ENCODE data around the gene AIMP2.

DNA sequence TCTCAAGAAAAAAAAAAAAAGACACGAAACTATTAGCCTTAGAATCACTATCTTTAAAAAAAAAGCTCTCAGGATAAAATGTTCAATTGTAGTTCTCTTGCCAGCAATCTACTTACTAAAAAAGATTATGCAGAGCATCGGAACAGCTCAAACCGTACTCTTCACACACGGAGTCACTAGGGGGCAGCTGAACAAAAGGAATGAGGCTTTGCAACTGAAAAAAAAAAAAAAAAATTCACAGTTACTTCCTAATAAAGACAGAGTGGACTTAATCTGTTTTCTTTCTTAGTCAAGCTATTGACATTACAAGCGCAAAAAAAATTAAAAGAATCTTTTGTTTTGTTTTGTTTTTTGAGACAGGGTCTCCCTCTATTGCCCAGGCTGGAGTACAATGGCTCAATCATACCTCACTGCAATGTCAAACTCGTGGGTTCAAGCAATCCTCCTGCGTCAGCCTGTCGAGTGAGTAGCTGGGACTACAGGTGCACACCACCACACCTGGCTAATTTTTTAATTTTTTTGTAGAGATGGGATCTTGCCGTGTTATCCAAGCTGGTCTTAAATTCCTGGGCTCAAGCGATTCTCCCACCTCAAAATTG, 11.8 kb upstream of the AIMP2 start:
- no peak for TF ChIP-seq EZH2 (IDR thresholded peaks at IDR 0.05; ENCODE audit: borderline replicate concordance, low read depth, low read length, severe bottlenecking)
- TF ChIP-seq CTCF (IDR thresholded peaks at IDR 0.05; ENCODE audit: extremely low read depth in 1 of 2, insufficient read depth in 1 of 2, low read depth in 1 of 2, low read length in 2 of 2) = peak; percentile 30 to 53
- no peak for TF ChIP-seq POLR2A (IDR thresholded peaks at IDR 0.05; ENCODE audit: low read depth, low read length)
- no peak for TF ChIP-seq POLR2AphosphoS5 (IDR thresholded peaks at IDR 0.05; ENCODE audit: insufficient read depth, low read depth, low read length)

All from endothelial cell of umbilical vein (primary cell).